H1 (cell line): Measurements from ENCODE around the gene ATP9B. TPM values are rescaled to one million over a fixed set of nuclear protein-coding genes. Genes with fewer than 3 reads are reported as not detected.

Experiments used
- CTCF ChIA-PET: fragments of 300-600 bp; sonication (Branson Sonifier 250); formaldehyde crosslinking; loops from one replicate; lab custom pipeline; 2021; ENCODE audit not compliant: partially characterized antibody; lab: Charles Lee
- POLR2A ChIA-PET: fragments of 300-600 bp; sonication (Branson Sonifier 250); formaldehyde crosslinking; loops from one replicate; lab custom pipeline; 2021; ENCODE audit warnings: inconsistent platforms; ENCODE audit not compliant: partially characterized antibody; lab: Charles Lee
- DNase-seq, 2 experiments: peaks; one replicate each; pipeline versions ENCODE4 v3.0.0 to v3.0.0-alpha.2; 2010 to 2022; ENCODE audit warnings: low spot score in 2 of 2, low read depth in 1 of 2, mixed read lengths in 1 of 2
- FAIRE-seq: peaks from 2 replicates; lab custom pipeline; 2011; peaks lifted over from hg19 to GRCh38; lab: Jason Lieb, UNC
- H2AFZ ChIP-seq: 2 replicates; pipeline ENCODE4 v1.8.1; 2012; ENCODE audit warnings: low read length, inconsistent platforms
- H2AK5ac ChIP-seq: 2 replicates; pipeline ENCODE4 v1.6.1; 2013; ENCODE audit warnings: low read depth, low read length
- H2BK120ac ChIP-seq: replicated peaks from 2 replicates; pipeline ENCODE3; 2013; ENCODE audit warnings: low read depth, low read length, inconsistent platforms
- H2BK12ac ChIP-seq: 2 replicates; pipeline ENCODE4 v1.6.1; 2013; ENCODE audit warnings: low read depth, low read length
- H2BK15ac ChIP-seq: 2 replicates; pipeline ENCODE4 v1.6.1; 2013; ENCODE audit warnings: low read length
- H2BK20ac ChIP-seq: 2 replicates; pipeline ENCODE4 v1.6.1; 2013; ENCODE audit warnings: low read length
- H2BK5ac ChIP-seq: 2 replicates; pipeline ENCODE4 v1.6.1; 2013; ENCODE audit warnings: low read depth, low read length
- H3K14ac ChIP-seq: 2 replicates; pipeline ENCODE4 v1.6.1; 2013; ENCODE audit warnings: inconsistent platforms; ENCODE audit not compliant: insufficient read length
- H3K18ac ChIP-seq: 2 replicates; pipeline ENCODE4 v1.6.1; 2013; ENCODE audit warnings: low read length; ENCODE audit errors: extremely low read depth
- H3K23ac ChIP-seq: 2 replicates; pipeline ENCODE4 v1.6.1; 2013; ENCODE audit warnings: inconsistent platforms; ENCODE audit not compliant: insufficient read length
- H3K23me2 ChIP-seq: 2 replicates; pipeline ENCODE4 v1.6.1; 2013; ENCODE audit warnings: low read depth, low read length
- H3K27ac ChIP-seq: 2 replicates; pipeline ENCODE4 v1.6.1; 2011; ENCODE audit warnings: low read depth, low read length, inconsistent platforms
- H3K27me3 ChIP-seq, 4 experiments: replicated peaks in 1 of 4; 1 replicate in 1 of 4; 2 replicates in 3 of 4; pipeline versions ENCODE4 v1.6.1 to v1.8.1; 2011 to 2013; ENCODE audit warnings: low read length in 3 of 4, mild to moderate bottlenecking in 3 of 4, inconsistent platforms in 2 of 4, mixed read lengths in 2 of 4, moderate library complexity in 1 of 4; ENCODE audit not compliant: control insufficient read depth in 3 of 4, insufficient read depth in 3 of 4; ENCODE audit errors: extremely low read depth in 1 of 4
- H3K36me3 ChIP-seq, 4 experiments: 2 replicates each; pipeline versions ENCODE4 v1.6.1 to v1.8.1; 2011 to 2013; ENCODE audit warnings: mild to moderate bottlenecking in 4 of 4, low read length in 3 of 4, moderate library complexity in 2 of 4, control low read depth in 1 of 4, inconsistent platforms in 1 of 4; ENCODE audit not compliant: insufficient read depth in 4 of 4, control insufficient read depth in 2 of 4
- H3K4ac ChIP-seq: replicated peaks from 2 replicates; pipeline ENCODE3; 2013; ENCODE audit warnings: low read length, low read depth, mixed read lengths, inconsistent platforms; ENCODE audit not compliant: insufficient read length
- H3K4me1 ChIP-seq, 4 experiments: replicated peaks in 1 of 4; 1 replicate in 1 of 4; 2 replicates in 3 of 4; pipeline versions ENCODE4 v1.6.1 to v1.8.1; 2011 to 2013; ENCODE audit warnings: low read length in 3 of 4, inconsistent platforms in 2 of 4, mixed read lengths in 1 of 4; ENCODE audit not compliant: insufficient read depth in 4 of 4, control insufficient read depth in 3 of 4
- H3K4me2 ChIP-seq, 2 experiments: 2 replicates each; pipeline versions ENCODE4 v1.6.1 to v1.8.1; 2011 to 2013; ENCODE audit warnings: low read depth in 2 of 2, low read length in 2 of 2, control low read depth in 1 of 2, inconsistent platforms in 1 of 2, mild to moderate bottlenecking in 1 of 2; ENCODE audit not compliant: insufficient read depth in 1 of 2
- H3K4me3 ChIP-seq, 4 experiments: fragments of 200-600, 300-600 bp in 1 of 4; sonication (generic), shearing (Covaris generic), sonication (Bioruptor Twin) in 1 of 4; 2 replicates each; pipeline versions ENCODE4 v1.5.1 to v1.8.1; 2011 to 2016; ENCODE audit warnings: low read length in 4 of 4, low read depth in 3 of 4, control low read depth in 2 of 4, inconsistent platforms in 2 of 4, mild to moderate bottlenecking in 2 of 4, mixed read lengths in 1 of 4, moderate library complexity in 1 of 4; ENCODE audit not compliant: insufficient read depth in 2 of 4; ENCODE audit errors: extremely low read depth in 1 of 4
- H3K56ac ChIP-seq: replicated peaks from 2 replicates; pipeline ENCODE3; 2013; ENCODE audit warnings: low read depth, mild to moderate bottlenecking, mixed read lengths, low read length, inconsistent platforms; ENCODE audit not compliant: insufficient read length
- H3K79me1 ChIP-seq: 2 replicates; pipeline ENCODE4 v1.6.1; 2013; ENCODE audit warnings: low read depth, low read length, control low read depth
- H3K79me2 ChIP-seq, 2 experiments: 2 replicates each; pipeline versions ENCODE4 v1.6.1 to v1.8.1; 2012 to 2013; ENCODE audit warnings: low read length in 2 of 2, mild to moderate bottlenecking in 2 of 2, inconsistent platforms in 1 of 2; ENCODE audit not compliant: insufficient read depth in 2 of 2, control insufficient read depth in 1 of 2
- H3K9ac ChIP-seq, 4 experiments: replicated peaks in 1 of 4; 1 replicate in 1 of 4; 2 replicates in 3 of 4; pipeline versions ENCODE4 v1.6.1 to v1.8.1; 2011 to 2013; ENCODE audit warnings: low read depth in 3 of 4, low read length in 3 of 4, control low read depth in 2 of 4, mild to moderate bottlenecking in 2 of 4, moderate library complexity in 2 of 4, inconsistent platforms in 1 of 4; ENCODE audit errors: extremely low read depth in 1 of 4
- H3K9me3 ChIP-seq, 2 experiments: 2 replicates each; pipeline versions ENCODE4 v1.6.1 to v1.8.1; 2012 to 2013; ENCODE audit warnings: mild to moderate bottlenecking in 2 of 2, moderate library complexity in 2 of 2, control low read depth in 1 of 2, inconsistent platforms in 1 of 2, low read depth in 1 of 2, low read length in 1 of 2, mixed read lengths in 1 of 2; ENCODE audit not compliant: insufficient read depth in 2 of 2
- H4K20me1 ChIP-seq, 2 experiments: replicated peaks in 1 of 2; 2 replicates each; pipeline versions ENCODE3 to v1.8.1; 2011 to 2013; ENCODE audit warnings: inconsistent platforms in 2 of 2, low read length in 2 of 2, mild to moderate bottlenecking in 1 of 2; ENCODE audit not compliant: insufficient read depth in 2 of 2, control insufficient read depth in 1 of 2
- H4K5ac ChIP-seq: 2 replicates; pipeline ENCODE4 v1.6.1; 2013; ENCODE audit warnings: low read length, low read depth, mixed read lengths, inconsistent platforms; ENCODE audit not compliant: insufficient read length
- H4K8ac ChIP-seq: 2 replicates; pipeline ENCODE4 v1.8.0; 2013; ENCODE audit warnings: mild to moderate bottlenecking, moderate library complexity, low read length, inconsistent platforms; ENCODE audit not compliant: insufficient read depth; ENCODE audit errors: extremely low read depth
- H4K91ac ChIP-seq: replicated peaks from 2 replicates; pipeline ENCODE3; 2013; ENCODE audit warnings: low read length, mixed read lengths, inconsistent platforms; ENCODE audit not compliant: insufficient read length
- KDM4A ChIP-seq: IDR thresholded peaks from one replicate; pipeline ENCODE4 v1.7.1; 2012; ENCODE audit warnings: low read depth, mild to moderate bottlenecking, moderate library complexity, low read length, inconsistent platforms; ENCODE audit not compliant: severe bottlenecking
- SAP30 ChIP-seq: fragments of 300-600 bp; sonication (generic); IDR thresholded peaks from 2 replicates; pipeline ENCODE4 v1.7.1; 2012; ENCODE audit warnings: low read length, moderate library complexity, mild to moderate bottlenecking, inconsistent platforms; ENCODE audit not compliant: insufficient read depth, insufficient replicate concordance
- WGBS, 2 experiments: shearing (Covaris generic) in 1 of 2; methylation state at CpG; one replicate each; pipeline versions ENCODE4 v1.1.6 to v1.1.7; 2013 to 2015; ENCODE audit warnings: low lambda C conversion rate in 2 of 2, mixed read lengths in 2 of 2, inconsistent platforms in 1 of 2, low coverage in 1 of 2, missing lambda C conversion rate in 1 of 2; ENCODE audit not compliant: insufficient replicate concordance in 2 of 2, insufficient coverage in 1 of 2, insufficient read length in 1 of 2; ENCODE audit errors: extremely low coverage in 1 of 2, missing lambda C conversion rate in 1 of 2; 5-methylcytosine and 5-hydroxymethylcytosine counted together
- polyA plus RNA-seq, 7 experiments: library from polyadenylated mRNA; depleted of rRNA in 3 of 7; stranded (reverse) in 5 of 7; unstranded in 2 of 7; fragments of >200 nt in 5 of 7; fragments of 200-250 nt in 2 of 7; gene quantifications; 1 replicate in 5 of 7; 2 replicates in 1 of 7; 4 replicates in 1 of 7; pipeline versions ENCODE4 v1.2.1 to v1.2.3, GENCODE V29; 2011 to 2013; ENCODE audit warnings: missing spikeins in 2 of 7, mixed read lengths in 2 of 7
- total RNA-seq: library from RNA; stranded (reverse); fragmentation: NEBNext Ultra II Directional; extraction: Animal tissue kit (Norgen Biotek cat#: 25700); gene quantifications from 2 replicates; pipeline ENCODE4 v1.2.1, GENCODE V29; 2021
- TF ChIP-seq, protein P1 (sequence below): IDR thresholded peaks from 2 replicates; pipeline ENCODE4 v1.6.1; 2011; ENCODE audit warnings: low read length, improper control_type of control experiment

The ATP9B gene
- total and polyA plus RNA-seq, 2 of the 8 experiments (the other 6 are each of a cell fraction or from before 2014, with no cell fraction given), result 15.1 to 21.7 TPM

- Histone ChIP-seq H3K4me2 (no peak overlapping the region), H2BK20ac (no peak overlapping the region), H3K56ac (no peak overlapping the region), H3K79me2 (no peaks in the 10 kb centered on the region), H2AFZ (no peak overlapping the region), H2AK5ac (no peak overlapping the region), H3K18ac (no peak overlapping the region), H4K8ac (peak overlapping the region; percentile 22; the same call in 1 of the 2 replicates), H2BK12ac (no peak overlapping the region), H3K27me3 (no peaks in the 10 kb centered on the region), H3K4me3 (no peak overlapping the region), H3K14ac (no peak overlapping the region), H3K4me1 (no peaks in the 10 kb centered on the region), H3K4ac (no peak overlapping the region), H4K5ac (no peak overlapping the region), H3K9ac (no peak overlapping the region), H4K20me1 (no peaks in the 10 kb centered on the region), H3K36me3 (no peaks in the 10 kb centered on the region), H3K27ac (no peak overlapping the region), H2BK5ac (no peak overlapping the region), H3K79me1 (no peaks in the 10 kb centered on the region)
- FAIRE-seq, result no peak
- WGBS, 2 experiments, result 91% methylated on average over 36 of the region's 36 CpGs; no CpG with 5 or more reads in 1 of the 2 experiments
- ChIA-PET POLR2A (no interaction called here), CTCF (interaction anchor here (1.3 to 1.5 kb wide), 2 partner anchors 10 to 21 kb away, joined by 3 to 6 read pairs; no protein-coding TSS in a partner anchor)
- no peak for TF ChIP-seq KDM4A
- TF ChIP-seq, protein P1, sequence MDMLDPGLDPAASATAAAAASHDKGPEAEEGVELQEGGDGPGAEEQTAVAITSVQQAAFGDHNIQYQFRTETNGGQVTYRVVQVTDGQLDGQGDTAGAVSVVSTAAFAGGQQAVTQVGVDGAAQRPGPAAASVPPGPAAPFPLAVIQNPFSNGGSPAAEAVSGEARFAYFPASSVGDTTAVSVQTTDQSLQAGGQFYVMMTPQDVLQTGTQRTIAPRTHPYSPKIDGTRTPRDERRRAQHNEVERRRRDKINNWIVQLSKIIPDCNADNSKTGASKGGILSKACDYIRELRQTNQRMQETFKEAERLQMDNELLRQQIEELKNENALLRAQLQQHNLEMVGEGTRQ, result 0 out of 2 replicates have a peak, but pooled peaks have one; percentile 13
- TF ChIP-seq SAP30, result no peak
- TF ChIP-seq, all 59 proteins: peak for 1
- DNase-seq, result no peak
- Histone ChIP-seq H2BK120ac (no peak overlapping the region), H3K23ac (no peak overlapping the region), H2BK15ac (no peak overlapping the region), H4K91ac (no peak overlapping the region), H3K23me2 (no peaks in the 10 kb centered on the region), H3K9me3 (no peaks in the 10 kb centered on the region)
These were observed 21.5 kb upstream of the ATP9B start for GRCh38 chr18:79047556-79048244.
